ENCODE data around the gene SEMA6D.

- TF ChIP-seq CTCF (IDR thresholded peaks at IDR 0.05) (no peak), POLR2A (IDR thresholded peaks at IDR 0.05) (no peak)
Measured at GRCh38 chr15:47773143-47773542, 55.8 kb downstream of the SEMA6D start.
